Stimulated activated CD8-positive, alpha-beta memory T cell treated with anti-CD3 and anti-CD28 coated beads, Interleukin-15, amount 100 ng/mL, for 48 hours (primary cell): ENCODE data around the gene CHD5.

Experiments
- DNase-seq, 2 donors: peaks; one replicate each; pipeline ENCODE4 v3.0.0-alpha.2; 2020; ENCODE audit warnings: low read depth in 2 of 2

CHD5 gene

GRCh38 chr1:6202256-6202655 lies 22.1 kb upstream of the CHD5 start:
- no peak for DNase-seq

GRCh38 chr1:6200188-6200809 lies 20.2 kb upstream of the CHD5 start:
- DNase-seq, result no peak

- peak; percentile 97 for DNase-seq
Measured at GRCh38 chr1:6199298-6200187, 19.4 kb upstream of the CHD5 start, which contains the start of gene RPL22. TSS of gene RPL22 (minus strand) at chr1:6199595. CDS start at chr1:6199573, 22 bp downstream.

- DNase-seq, result no peak
Measured at GRCh38 chr1:6198646-6199297, 18.7 kb upstream of the CHD5 start.

- no peak for DNase-seq
Measured at GRCh38 chr1:6197746-6198427, 17.8 kb upstream of the CHD5 start.

GRCh38 chr1:6191968-6192367 lies 11.8 kb upstream of the CHD5 start:
- no peak for DNase-seq

GRCh38 chr1:6188466-6188865 lies 8.3 kb upstream of the CHD5 start:
- DNase-seq, result no peak

GRCh38 chr1:6185635-6186382 lies 5.7 kb upstream of the CHD5 start:
- DNase-seq, result no peak

- DNase-seq, result no peak
Measured at GRCh38 chr1:6185151-6185550, 5.0 kb upstream of the CHD5 start.

- no peak for DNase-seq
Measured at GRCh38 chr1:6184083-6184783, 4.1 kb upstream of the CHD5 start.

GRCh38 chr1:6183520-6183989 lies 3.4 kb upstream of the CHD5 start:
- DNase-seq, result no peak

- DNase-seq, result no peak
Measured at GRCh38 chr1:6181347-6181770, 1.2 kb upstream of the CHD5 start.

GRCh38 chr1:6180707-6181311 lies 688 bp upstream of the CHD5 start:
- no peak for DNase-seq

GRCh38 chr1:6179564-6180175 lies 451 bp downstream of the CHD5 start:
- DNase-seq, result no peak

GRCh38 chr1:6178751-6179563 lies 1.2 kb downstream of the CHD5 start:
- no peak for DNase-seq

- no peak for DNase-seq
Measured at GRCh38 chr1:6177681-6178380, 2.3 kb downstream of the CHD5 start.

GRCh38 chr1:6176779-6177178 lies 3.3 kb downstream of the CHD5 start:
- DNase-seq, result no peak

GRCh38 chr1:6175411-6175828 lies 4.7 kb downstream of the CHD5 start:
- no peak for DNase-seq
